ENCODE results near the gene PRKCE. TPM values are rescaled to one million over a fixed set of nuclear protein-coding genes. Genes with fewer than 3 reads are reported as not detected.

Gene PRKCE
- total RNA-seq, 1 experiment from 2014 or later: 14.0 TPM

DNA sequence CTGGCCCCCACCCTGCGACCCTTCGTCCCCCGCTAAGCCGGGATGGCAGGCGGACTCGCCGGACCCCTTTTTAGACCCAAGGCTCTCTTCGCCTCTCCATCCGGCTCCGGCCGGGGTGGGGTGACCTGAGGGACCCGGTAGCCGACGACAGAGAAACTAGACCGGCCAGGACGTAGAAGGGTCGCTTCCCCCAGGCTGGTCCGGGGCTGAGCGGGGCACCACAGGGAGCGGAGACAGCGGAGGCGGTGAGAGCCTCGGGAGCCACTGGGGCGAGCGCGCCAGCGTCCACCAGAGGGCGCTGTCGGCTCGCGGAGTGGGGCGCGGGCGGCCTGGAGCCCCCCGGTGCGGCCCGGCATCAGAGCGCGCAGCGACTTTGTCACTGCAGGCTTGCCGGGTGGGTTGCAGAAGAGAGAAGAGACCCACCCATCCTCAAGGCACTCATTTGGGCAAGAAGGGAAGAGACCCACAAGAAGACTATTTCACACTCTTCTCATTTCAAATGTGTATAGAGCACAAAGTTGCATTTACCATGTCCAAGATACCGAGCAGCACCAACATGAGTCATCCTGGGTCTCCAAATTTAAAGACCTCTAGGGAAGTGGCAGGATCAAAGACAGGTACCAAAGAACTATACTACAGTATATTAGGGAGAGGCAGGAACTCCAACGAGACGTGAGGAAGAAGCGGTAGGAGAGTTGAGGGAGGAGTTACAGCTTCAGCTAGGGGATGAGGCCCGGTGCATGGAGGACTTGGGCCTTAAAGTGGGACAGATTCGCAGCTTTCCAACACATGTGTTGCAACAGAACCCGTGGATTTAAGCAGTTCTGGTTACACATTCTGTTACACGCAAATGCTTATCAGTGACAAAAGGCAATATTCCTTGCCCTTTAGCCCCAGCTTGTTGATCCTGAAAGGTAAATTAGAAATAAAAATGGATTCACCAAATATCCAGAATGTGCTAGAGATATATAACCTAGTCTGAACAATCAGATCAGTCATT, 7.6 kb upstream of the PRKCE start:
- CTCF ChIA-PET: interaction anchor here (1.2 kb wide), 1 partner anchor 292 kb away, joined by 4 read pairs; no protein-coding TSS in a partner anchor
- TF ChIP-seq REST (IDR thresholded peaks at IDR 0.05; ENCODE audit: insufficient read depth in 1 of 2, low read depth in 2 of 2, low read length in 1 of 2) (no peak), CTCF (IDR thresholded peaks at IDR 0.05) (peak; percentile 97)
- ATAC-seq (peak; percentile 99), DNase-seq (ENCODE audit: low read depth, low spot score) (no peak)
- intact Hi-C loops (cut with micrococcal nuclease; ENCODE audit: unreplicated experiment): loop anchor here (1.0 to 5.0 kb wide), 2 partner anchors 133 to 292 kb away; no protein-coding TSS in a partner anchor
- Histone ChIP-seq H3K27ac (ENCODE audit: low read length) (peak overlapping the region; percentile 75), H3K9me3 (ENCODE audit: control insufficient read depth, insufficient read depth, low read depth, low read length) (no peaks in the 10 kb centered on the region), H3K36me3 (ENCODE audit: control insufficient read depth, insufficient read depth, low read length) (no peaks in the 10 kb centered on the region), H3K4me3 (ENCODE audit: low read depth in 2 of 2, low read length in 2 of 2) (peak overlapping the region; percentile 64 to 76), H3K27me3 (ENCODE audit: control insufficient read depth, insufficient read depth, low read length) (peaks cover 6% of the 10 kb centered on the region; the same call in 1 of the 2 replicates), H3K4me1 (ENCODE audit: control insufficient read depth, insufficient read depth, low read length) (no peaks in the 10 kb centered on the region)
- no TSS peak for BruUV-seq (replicated peaks)
- POLR2A ChIA-PET: no interaction called here
- in situ Hi-C loops (cut with HindIII; ENCODE audit: low pct_unique_long_range_greater_than_20kb, low sequenced_read_pairs): no loop called here

DNA sequence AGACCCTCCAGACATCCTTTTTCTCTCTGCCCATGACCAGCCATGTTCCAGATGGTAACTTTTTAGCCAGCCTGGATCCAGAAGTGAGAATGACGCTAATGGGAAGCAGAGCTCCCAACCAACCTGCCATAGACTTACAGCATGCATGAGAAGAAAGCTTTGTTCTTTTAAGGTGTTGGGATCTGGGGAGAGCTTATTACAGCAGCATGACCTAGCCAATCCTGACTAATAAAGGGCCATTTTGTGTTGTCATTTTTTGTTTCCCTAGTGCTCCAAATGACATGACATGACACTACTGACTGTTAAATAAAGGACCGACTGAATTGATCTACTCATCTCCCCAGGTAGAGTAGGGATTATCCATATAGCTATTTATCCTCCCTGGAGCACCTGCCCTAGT, 5.2 kb upstream of the PRKCE start:
- Histone ChIP-seq H3K27ac (ENCODE audit: low read length) (no peak overlapping the region), H3K27me3 (ENCODE audit: control insufficient read depth, insufficient read depth, low read length) (no peaks in the 10 kb centered on the region), H3K9me3 (ENCODE audit: control insufficient read depth, insufficient read depth, low read depth, low read length) (no peaks in the 10 kb centered on the region), H3K36me3 (ENCODE audit: control insufficient read depth, insufficient read depth, low read length) (no peaks in the 10 kb centered on the region; the same call in 1 of the 2 replicates), H3K4me3 (ENCODE audit: low read depth in 2 of 2, low read length in 2 of 2) (no peak overlapping the region), H3K4me1 (ENCODE audit: control insufficient read depth, insufficient read depth, low read length) (peaks cover 3% of the 10 kb centered on the region; the same call in 1 of the 2 replicates)
- CTCF ChIA-PET: no interaction called here
- no TSS peak for BruUV-seq (replicated peaks)
- POLR2A ChIA-PET: no interaction called here
- in situ Hi-C loops (cut with HindIII; ENCODE audit: low pct_unique_long_range_greater_than_20kb, low sequenced_read_pairs) (no loop called here), intact Hi-C loops (cut with micrococcal nuclease; ENCODE audit: unreplicated experiment) (no loop called here)
- DNase-seq (ENCODE audit: low read depth, low spot score) (no peak), ATAC-seq (no peak)
- no peak for TF ChIP-seq CTCF (IDR thresholded peaks at IDR 0.05)
- no peak for TF ChIP-seq POLR2AphosphoS5 (IDR thresholded peaks at IDR 0.05; ENCODE audit: low read depth, low read length)
- no peak for TF ChIP-seq SIN3A (IDR thresholded peaks at IDR 0.05; ENCODE audit: borderline replicate concordance, insufficient read depth, low read depth, low read length)
- no peak for TF ChIP-seq REST (IDR thresholded peaks at IDR 0.05; ENCODE audit: insufficient read depth in 1 of 2, low read depth in 2 of 2, low read length in 1 of 2)
- TF ChIP-seq TCF7L2 (IDR thresholded peaks at IDR 0.05; ENCODE audit: low read depth, low read length): no peak
